Cerebellar nuclear complex (tissue), 1 donor: Measurements from ENCODE around the gene MICAL3.

ENCODE experiments used
- DNase-seq, 2 experiments: peaks; one replicate each; lab custom pipeline; 2025; lab: John Stamatoyannopoulos, UW

Gene MICAL3

DNA sequence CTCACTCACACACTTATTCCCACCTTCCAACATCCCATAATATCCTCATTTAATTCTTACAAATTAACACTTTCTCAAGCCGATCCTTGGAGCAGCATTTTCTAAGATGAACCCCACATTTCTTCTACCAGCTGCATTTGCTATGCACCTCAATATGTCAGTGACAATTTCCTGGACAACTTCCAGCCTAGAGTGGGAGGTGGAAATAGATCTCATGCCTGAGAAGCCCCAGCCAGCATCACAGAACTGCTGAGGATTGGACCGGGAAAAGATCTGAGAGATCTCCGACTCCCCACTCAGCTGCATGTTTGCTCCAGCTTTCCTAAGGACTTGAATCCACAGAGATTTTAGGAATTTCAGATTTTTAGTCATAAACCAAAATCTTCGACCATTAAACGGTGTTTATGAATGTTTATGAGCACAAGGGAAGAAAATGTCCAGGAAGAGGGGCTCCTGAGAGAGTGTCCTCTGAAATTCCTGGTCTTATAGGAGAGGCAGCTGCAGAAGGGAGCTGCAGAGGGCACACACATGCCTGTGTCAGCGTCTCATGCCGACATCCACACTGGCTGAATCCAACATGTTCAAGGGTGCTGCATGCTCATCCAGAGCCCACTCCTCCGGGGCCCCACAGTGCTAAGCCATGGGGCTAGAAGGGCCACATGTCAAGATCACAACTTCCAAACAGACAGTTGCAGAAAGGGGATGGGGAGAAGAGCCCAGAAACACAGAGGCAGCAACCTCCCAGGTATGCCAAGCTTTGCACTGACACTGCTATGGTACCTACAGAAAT, 68.6 kb downstream of the MICAL3 start:
- DNase-seq = no peak

DNA sequence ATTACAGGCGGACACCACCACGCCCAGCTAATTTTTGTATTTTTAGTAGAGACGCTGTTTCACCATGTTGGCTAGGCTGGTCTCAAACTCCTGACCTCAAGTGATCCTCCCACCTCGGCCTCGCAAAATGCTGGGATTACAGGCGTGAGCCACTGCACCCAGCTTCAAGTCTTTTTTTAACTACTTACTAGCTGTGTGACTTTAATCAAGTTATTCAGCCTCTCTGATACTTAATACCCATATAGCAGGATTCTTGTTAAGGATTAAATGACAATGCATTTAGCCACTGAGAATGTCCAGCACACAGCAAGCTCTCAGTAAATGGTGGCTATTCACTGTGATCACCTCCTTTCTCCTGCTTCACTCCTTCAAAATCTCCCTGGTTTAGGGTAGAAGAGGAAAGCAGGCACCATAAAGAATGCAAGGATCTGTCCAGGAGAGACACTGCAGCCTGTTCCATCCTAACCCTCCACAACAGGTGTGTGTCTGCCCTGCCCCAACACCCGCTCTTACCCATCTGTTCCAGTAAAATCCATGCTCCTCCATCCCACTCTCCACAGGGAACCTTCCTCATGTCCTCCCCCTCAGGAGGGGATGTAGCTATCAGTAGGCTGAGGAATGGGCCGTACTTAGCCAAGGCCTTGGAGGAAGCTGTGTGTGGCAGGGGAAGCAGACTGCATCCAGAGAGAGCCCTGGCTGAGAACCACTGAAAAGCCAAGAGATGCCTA, 69.3 kb downstream of the MICAL3 start:
- DNase-seq = no peak

DNA sequence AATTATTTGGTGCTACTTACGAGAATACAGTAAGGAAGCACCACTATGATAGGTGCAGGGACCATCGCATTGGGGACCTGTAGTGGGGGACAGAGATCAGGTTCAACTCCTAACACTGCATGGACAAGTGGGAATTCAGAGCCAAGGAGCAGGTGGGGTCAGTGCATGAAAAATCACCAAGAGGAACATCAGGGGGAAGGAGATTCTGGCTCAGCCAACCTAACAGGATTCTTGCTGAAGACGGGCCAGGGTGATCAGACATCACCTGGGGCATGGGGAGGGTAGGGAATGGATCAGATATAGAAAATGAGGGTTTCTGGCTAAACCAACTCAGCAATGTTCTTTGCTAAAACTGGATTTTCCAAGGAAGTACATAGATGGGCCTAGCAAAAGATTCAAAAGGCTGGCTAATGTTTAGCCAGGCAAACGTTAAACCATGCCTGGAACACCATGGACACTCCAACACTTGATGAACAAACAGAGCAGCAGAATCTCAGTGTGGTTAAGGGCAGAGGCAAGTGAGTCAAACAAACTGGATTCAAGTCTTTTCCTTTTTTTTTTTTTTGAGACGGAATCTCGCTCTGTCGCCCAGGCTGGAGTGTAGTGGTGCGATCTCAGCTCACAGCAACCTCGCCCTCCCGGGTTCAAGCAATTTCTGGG, 70.0 kb downstream of the MICAL3 start:
- DNase-seq = no peak

DNA sequence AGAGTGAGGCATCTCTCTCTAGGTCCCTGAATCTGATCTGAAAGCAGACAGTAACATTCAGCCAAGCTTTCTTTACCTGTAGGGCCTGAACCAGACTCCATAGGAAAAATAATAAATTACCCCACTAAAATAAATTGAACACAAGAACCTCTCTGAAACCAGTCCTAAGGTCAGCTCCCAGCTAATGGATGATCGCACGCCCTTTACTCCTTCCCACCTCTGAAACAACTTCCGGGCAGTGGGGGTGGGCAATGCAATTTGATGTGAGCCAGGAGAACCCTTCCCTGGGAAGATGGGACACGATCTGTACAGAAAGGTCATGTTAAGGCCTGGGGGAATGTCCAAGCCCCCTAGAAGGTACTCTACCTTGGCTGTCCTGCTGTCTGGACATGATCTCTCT, 71.2 kb downstream of the MICAL3 start:
- no peak for DNase-seq

DNA sequence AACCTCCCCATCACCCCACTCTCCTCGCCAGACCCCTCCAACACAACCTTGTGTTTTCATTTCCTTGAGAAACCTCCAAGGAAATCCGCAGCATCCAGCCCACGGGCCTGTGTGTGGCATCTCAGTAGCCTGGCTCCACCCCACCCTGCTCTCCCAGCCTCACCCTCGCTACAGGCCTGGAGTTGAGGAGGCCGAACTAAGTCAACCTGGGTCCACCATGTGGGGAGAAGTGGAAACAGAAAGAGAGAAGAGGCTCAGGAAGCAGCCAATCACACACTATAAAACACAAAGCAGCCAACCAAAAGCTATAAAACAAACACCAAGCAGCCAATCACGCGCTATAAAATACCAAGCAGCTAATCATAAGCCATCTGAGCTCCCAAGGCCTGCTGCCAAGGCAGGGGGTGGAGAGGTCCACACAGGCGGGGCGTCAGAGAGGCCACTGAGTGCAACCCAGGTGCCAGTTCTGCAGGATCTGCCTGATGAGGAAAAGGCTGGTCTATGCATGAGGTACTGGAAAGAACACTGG, 72.0 kb downstream of the MICAL3 start:
- DNase-seq = no peak

DNA sequence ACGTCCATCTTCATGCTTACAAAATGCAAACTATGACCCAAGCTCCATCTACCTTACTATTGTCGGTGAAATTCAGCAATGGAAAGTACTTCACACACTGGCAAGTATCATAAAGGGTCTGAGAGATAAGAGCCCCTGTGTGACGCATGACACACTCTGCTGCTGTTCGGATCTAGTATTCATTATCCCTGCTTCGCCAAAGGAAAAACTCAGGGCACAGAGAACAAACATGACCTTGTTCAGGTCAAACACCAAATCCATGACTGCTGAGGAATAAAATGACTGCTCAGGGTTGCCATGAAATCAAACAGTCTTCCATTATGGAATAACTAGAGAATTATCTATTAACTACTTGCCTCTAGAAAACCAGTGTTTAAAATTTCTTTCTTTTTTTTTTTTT, 73.0 kb downstream of the MICAL3 start:
- DNase-seq = no peak

DNA sequence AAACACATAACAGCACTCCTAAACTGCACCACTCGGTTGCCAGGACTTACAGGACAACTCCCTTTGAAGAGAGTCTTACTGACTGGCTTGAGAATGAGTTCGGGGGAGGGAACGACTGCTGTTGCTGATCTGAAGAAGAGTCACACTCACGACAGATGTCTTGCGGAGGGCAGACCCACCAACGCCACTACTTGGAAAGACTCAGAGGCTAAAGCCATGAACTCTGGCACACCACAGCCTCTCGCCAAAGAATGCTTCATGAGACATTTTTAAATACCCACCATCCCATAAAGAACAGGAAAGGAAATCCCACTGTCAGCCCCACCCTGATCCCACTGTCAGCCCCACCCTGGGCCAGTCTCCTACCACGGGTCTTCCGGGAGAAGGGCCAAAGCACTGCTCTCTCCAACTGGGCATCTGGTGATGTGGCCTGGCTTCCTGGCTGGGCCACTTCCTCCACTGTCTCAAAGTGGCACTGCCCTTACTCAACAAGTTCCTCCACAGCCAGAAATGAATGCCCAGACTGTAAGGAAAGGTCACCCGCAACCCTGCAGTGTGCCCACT, 73.6 kb downstream of the MICAL3 start:
- DNase-seq = no peak

DNA sequence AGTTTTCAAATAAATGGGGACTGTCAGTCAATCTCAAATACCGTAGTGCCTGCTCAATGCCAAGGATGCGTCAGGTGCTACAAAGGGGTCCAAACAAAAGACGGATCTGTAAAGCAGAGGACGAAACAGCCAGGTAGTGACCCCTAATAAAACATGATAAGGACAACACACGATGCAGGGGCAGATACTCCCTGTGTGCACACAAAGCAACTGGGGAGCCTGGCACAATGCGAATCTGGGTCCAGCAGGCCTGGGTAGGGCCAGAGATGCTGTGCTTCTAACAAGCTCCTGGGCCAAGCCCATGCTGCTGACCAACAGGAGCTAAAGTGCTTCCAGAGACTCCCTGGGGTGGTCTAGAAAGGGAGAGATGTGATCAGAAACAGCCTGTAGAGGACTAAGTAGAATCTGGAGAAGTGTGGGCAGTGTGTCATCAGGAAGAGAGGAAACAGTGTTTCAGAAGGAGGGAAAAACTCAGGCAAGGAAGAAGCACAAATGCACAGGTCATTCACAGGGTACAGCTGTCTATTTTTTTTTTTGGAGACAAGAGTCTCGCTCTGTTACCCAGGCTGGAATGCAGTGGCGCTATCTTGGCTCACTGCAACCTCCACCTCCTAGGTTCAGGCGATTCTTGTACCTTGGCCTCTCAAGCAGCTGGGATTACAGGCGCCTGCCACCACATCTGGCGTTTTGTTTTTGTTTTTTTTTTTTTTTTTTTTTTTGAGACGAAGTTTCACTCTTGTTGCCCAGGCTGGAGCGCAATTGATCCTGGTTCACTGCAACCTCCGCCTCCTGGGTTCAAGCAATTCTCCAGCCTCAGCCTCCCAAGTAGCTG, 74.5 kb downstream of the MICAL3 start:
- DNase-seq = no peak

DNA sequence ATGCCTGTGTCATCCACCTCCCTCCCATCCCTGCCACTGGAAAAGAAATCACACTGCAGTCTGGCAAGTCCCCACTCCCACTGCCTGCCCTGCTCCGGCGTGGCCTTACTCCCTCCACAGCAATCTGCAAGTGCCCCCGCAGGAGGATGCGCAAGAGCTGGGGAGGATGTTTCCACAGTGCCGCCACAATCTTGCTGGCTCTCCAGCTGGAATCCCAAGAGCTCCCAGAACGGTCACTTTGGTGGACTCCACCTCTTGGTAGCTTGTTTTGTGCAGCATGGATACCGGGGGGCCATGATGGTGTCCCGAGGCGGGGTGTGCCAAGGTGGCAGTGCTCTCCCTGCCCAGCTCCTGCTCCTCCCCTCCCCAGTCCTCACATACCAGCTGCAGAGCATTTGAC, 76.3 kb downstream of the MICAL3 start:
- no peak for DNase-seq

DNA sequence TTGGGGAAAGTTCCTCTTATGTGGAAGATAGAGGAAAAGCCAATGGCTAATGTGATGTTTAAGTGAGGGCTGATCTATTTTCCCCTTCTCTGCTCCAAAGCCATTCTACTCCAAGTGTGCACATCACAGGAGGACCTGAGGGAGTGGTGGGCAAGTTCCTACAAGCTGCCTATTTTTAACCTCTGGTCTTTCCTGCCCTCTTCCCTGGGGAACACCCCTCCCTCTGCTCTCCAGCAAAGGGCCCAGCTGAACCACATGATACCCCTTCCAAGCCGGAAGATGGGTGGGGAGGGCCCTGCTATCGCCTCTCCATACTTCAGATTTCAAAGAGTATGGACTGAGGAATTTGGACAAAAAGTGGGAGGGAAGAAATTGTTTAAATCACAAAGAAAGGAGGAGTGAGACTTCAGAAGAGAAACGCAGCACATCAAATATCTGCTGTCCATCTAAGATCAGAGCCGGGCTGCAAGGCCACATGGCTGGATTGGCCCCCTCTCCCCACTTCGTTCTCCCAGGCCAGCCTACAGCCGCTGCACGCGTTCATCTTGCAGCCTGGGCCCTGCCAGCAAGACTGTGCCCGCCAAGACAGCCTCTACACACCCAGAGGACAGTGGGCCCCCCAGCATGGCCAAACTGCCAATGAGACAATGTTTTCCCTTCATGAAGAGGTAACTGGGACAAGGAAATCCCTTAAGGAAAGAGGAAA, 77.5 kb downstream of the MICAL3 start:
- no peak for DNase-seq

DNA sequence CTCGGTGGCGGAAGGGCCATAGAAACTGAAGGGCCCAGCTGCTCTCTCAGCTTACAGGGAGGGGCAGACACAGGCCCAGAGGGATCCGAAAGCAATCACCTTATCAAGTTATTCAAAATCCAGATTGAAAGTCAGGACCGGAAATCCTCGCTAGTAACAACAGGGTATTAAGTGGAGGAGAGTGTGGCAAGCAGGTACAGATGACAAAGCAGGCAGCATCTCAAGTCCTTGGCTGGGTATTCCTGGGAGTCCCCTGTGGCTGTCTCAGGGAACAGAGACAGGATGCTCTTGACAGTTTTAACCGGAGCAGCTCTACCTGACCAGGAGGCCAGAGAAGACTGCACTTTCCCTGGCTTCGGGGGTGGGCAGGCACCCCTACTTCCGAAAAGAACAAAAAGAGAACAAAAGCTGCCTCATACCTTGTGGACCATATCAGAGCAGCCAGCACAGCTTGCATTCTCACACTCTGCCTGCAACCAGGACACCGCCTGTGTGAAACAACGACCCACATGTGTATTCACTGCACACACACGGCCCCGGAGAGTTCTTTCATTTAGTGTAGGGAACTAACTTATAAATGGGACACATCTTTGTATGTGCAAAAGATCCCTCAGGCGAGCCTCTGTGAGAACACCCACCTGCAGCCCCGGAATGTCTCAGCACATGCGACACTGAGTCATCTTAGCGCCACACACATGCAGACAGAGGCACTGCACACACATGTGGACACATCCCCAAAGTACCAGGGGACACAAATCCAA, 78.3 kb downstream of the MICAL3 start:
- peak in 1 of 2 experiments; percentile 52 for DNase-seq

DNA sequence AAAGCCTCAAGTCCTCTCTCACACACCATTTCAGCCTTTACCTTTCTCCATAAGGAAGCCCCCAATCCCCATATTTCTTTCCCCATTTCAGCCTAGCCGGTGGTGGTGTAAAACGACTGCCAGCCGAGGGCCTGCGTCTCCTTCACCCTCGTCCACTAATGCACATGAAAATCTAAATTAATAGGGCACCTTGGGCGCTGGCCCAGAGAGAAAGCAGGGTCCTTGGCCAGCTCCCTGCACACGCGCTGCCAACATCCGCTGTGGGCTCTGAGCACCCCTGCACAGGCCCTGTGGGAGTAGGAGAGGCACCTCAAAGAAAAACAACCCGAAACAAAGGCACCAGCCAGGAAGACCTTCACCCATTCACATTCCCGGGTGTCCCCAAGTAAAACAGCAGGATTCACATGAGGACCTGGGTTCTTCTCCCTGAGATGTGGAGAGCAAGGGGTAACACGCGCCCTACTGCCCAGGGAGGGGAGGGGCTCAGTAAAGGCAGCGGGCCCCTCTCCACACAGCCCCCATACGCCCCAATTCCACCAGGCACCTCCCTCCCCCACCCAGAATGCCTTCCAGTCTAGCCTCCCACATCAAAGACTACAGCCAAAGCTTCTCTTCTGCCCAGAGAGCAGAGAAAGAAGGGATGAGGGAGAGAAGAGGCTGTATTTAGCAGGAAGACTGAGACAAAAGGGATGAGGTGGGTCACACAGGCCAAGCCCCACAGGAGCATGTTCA, 79.0 kb downstream of the MICAL3 start:
- DNase-seq = no peak

DNA sequence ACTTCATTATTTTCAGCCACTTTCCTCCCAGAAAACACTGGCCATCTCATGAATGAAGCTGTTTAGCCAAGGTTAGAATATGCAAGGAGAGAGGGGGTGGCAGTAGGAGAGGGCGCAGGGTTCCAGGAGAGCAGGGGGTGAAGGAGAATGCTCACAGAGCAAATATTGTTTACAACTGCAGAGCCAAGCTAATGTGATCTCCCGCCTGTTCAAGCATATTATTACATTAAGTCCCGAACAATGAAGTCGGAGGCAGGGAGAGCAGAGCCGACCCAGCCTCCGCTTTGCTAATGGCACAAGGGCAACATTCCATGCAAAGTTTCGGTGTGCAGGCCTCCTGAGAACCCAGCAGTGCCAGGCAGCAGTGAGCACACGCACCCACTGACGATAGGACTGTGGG, 80.1 kb downstream of the MICAL3 start:
- no peak for DNase-seq

DNA sequence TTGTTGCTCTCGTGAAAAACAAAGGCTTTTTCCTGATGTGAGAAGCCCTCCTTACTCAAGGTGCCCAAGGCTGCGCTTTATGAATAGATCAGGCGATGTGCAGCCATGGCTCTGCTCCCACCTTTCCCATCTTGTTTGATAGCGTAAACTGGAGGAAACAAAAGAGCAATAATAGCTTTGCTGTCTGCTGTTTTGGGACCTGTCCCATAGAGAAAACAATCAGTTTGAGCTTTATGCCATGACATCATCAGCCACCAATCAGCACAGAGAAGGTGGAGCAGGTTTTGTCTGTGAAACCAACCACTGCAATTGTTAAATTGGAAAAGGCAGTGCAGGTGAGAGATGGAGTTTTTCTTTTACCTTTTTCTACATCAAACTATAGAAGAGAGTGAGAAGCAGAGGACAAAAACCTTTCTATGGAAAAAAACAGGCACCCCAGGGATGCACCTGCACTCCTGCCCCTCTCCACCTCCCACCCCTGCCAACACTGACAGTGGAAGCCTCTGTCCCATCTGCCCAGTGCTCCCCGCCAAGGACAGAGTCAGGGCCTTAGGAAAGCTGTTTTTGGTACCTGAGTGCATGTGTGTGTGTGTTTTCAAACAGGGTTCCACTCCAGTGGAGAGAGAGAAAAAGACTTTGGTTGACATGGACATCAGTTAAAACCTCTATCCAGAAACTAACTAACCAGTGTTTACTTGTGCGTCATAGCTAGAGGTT, 80.7 kb downstream of the MICAL3 start:
- peak; percentile 80 to 90 for DNase-seq

DNA sequence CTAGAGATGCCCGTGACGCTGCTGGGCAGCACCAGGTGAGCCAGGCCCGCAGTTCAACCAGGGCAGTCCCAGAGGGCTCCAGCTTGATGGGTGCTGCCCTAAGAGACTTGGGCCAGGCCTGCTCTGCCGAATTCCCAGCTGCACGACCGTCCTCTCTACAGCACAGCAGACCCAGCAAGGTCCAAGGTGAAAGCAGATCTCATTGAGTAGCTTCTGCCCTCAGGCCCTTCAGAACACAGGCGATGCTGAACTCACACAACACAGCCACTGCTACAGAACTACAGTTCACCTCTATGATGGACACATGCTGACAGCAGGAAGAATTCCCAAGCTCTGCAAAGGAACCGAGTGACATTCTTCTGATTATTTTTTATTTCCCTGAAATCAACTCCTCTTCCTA, 81.6 kb downstream of the MICAL3 start:
- no peak for DNase-seq

DNA sequence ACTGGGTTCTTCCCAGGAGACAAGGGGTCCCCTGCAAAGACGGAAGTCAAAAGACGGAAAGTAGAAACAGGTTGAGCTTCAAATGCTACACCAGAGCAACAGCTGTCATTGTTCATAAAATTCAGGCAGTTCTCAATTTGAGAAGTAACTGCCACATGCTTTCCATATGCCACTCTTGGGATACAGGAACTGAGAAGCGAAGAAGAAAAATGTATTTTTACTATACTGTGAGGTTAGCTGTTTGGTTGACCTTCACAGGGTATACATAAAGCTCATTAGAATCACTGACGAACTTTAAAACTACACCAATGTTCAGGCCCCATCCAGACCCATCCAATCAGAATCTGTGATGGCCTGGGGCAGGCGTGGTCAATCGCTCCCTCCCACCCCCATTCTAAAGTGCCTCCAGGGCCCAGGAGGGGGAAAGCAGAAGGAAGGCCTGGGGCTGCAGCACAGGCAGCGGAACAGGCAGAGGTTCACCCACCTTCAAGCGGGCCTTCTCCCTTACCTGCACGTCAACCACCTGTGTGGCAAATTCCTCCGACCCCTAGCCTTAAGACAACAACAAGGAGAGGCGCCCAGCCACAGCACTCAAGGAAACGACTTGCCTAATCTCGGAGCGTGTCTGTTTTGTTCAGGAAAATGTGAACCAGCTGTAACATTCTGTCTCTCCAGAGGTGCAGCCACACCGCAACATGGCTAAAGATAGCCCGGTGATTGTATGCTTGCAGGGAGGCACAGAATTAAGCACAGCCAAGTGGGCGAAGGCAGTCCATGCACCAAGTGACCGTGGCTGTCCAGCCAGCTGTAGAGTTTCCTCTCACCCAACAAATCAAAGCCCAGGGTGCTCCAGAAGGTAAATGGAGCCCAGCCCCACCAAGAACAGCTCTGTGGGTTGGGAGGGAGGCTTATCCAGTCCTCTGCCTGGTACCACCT, 82.6 kb downstream of the MICAL3 start:
- DNase-seq = no peak

DNA sequence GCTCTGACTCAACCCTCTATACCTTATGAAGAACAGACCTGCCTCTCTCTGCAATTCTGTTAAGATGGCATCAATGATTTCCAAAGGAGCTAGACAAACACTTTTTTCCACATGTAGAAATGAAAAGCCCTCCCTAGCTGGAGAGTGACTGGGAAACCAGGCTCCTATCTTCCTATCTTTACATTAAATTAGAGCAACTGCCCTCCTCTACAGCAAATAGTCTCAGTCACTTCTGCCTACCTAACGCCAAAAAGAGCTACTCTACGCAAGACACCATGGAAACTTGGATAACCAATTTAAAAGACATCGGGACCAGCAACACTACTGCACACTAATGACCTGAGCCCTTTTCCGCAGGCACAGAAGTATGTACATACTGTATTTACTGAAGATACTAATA, 84.8 kb downstream of the MICAL3 start:
- no peak for DNase-seq

DNA sequence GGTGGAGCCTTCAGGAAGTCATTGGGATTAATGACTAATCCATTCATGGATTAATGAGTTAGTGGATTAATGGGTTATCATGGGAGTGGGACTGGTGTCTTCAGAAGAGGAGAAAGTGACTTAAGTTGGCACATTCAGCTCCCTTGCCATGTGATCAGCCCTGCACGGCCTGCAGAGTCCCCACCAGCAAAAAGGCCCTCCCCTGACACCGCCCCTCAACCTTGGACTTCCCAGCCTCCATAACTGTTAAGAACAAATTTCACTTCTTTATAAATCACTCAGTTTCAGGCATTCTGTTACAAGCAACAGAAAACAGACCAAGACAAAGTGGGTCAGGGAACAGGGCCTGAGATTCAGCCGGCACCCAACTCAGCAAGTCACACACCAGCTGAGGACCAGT, 85.3 kb downstream of the MICAL3 start:
- DNase-seq = no peak
